Neuronal stem cell (in vitro differentiated cells): Measurements from ENCODE around the gene FOXA2.

Experiments used
- DNase-seq: peaks from one replicate; pipeline ENCODE4 v3.0.0-alpha.2; 2013; ENCODE audit warnings: low spot score
- H2AFZ ChIP-seq: one replicate; pipeline ENCODE4 v1.6.1; 2013; ENCODE audit warnings: mild to moderate bottlenecking, low read length, inconsistent platforms
- H2AK5ac ChIP-seq: 2 replicates; pipeline ENCODE4 v1.6.1; 2013; ENCODE audit warnings: low read depth, mild to moderate bottlenecking, inconsistent platforms, low read length, moderate library complexity, mixed read lengths
- H2BK120ac ChIP-seq: 2 replicates; pipeline ENCODE4 v1.6.1; 2013; ENCODE audit warnings: low read depth, mild to moderate bottlenecking, inconsistent platforms, low read length, moderate library complexity, mixed read lengths
- H2BK12ac ChIP-seq: one replicate; pipeline ENCODE4 v1.6.1; 2013; ENCODE audit warnings: low read length, inconsistent platforms
- H2BK15ac ChIP-seq: 2 replicates; pipeline ENCODE4 v1.6.1; 2013; ENCODE audit warnings: mild to moderate bottlenecking, low read length, inconsistent platforms, mixed read lengths
- H2BK5ac ChIP-seq: one replicate; pipeline ENCODE4 v1.6.1; 2013; ENCODE audit warnings: inconsistent platforms, mild to moderate bottlenecking, low read length, moderate library complexity
- H3K14ac ChIP-seq: one replicate; pipeline ENCODE4 v1.6.1; 2013; ENCODE audit warnings: low read length, inconsistent platforms
- H3K18ac ChIP-seq: 2 replicates; pipeline ENCODE4 v1.6.1; 2013; ENCODE audit warnings: low read length, inconsistent platforms
- H3K23ac ChIP-seq: 2 replicates; pipeline ENCODE4 v1.6.1; 2013; ENCODE audit warnings: low read depth, mild to moderate bottlenecking, mixed read lengths, low read length, inconsistent platforms; ENCODE audit not compliant: poor library complexity
- H3K27ac ChIP-seq: replicated peaks from 3 replicates; pipeline ENCODE4 v1.5.1; 2013; ENCODE audit warnings: low read length, inconsistent platforms
- H3K27me3 ChIP-seq, 3 experiments: 2 replicates each; pipeline ENCODE4 v1.6.1; 2013; ENCODE audit warnings: low read length in 3 of 3, mild to moderate bottlenecking in 2 of 3, inconsistent platforms in 1 of 3, low read depth in 1 of 3, mixed read lengths in 1 of 3, moderate library complexity in 1 of 3; ENCODE audit not compliant: control insufficient read depth in 3 of 3, insufficient read depth in 3 of 3
- H3K36me3 ChIP-seq, 2 donors: replicated peaks in 1 of 2; 2 replicates each; pipeline ENCODE4 v1.6.1; 2013; ENCODE audit warnings: low read length in 2 of 2; ENCODE audit not compliant: control insufficient read depth in 2 of 2, insufficient read depth in 2 of 2
- H3K4ac ChIP-seq: 2 replicates; pipeline ENCODE4 v1.6.1; 2013; ENCODE audit warnings: inconsistent platforms, mild to moderate bottlenecking, low read length, moderate library complexity
- H3K4me1 ChIP-seq, 2 donors: 1 replicate in 1 of 2; 2 replicates in 1 of 2; pipeline ENCODE4 v1.6.1; 2013; ENCODE audit warnings: low read length in 2 of 2, low read depth in 1 of 2; ENCODE audit not compliant: control insufficient read depth in 2 of 2, insufficient read depth in 1 of 2
- H3K4me2 ChIP-seq: one replicate; pipeline ENCODE4 v1.6.1; 2013; ENCODE audit warnings: mild to moderate bottlenecking, low read length, inconsistent platforms; ENCODE audit not compliant: insufficient read depth, poor library complexity, severe bottlenecking
- H3K4me3 ChIP-seq, 2 donors: 2 replicates each; pipeline ENCODE4 v1.5.1; 2013; ENCODE audit warnings: low read length in 2 of 2, mild to moderate bottlenecking in 2 of 2, inconsistent platforms in 1 of 2, moderate library complexity in 1 of 2
- H3K79me1 ChIP-seq: one replicate; pipeline ENCODE4 v1.6.1; 2013; ENCODE audit warnings: low read depth, mild to moderate bottlenecking, inconsistent platforms, low read length, moderate library complexity
- H3K9ac ChIP-seq: one replicate; pipeline ENCODE4 v1.6.1; 2013; ENCODE audit warnings: mild to moderate bottlenecking, low read depth, low read length, inconsistent platforms; ENCODE audit not compliant: poor library complexity
- H3K9me3 ChIP-seq, 2 donors: replicated peaks in 1 of 2; 2 replicates each; pipeline versions ENCODE3 to v1.6.1; 2013; ENCODE audit warnings: low read length in 2 of 2, mild to moderate bottlenecking in 2 of 2, inconsistent platforms in 1 of 2, low read depth in 1 of 2, mixed read lengths in 1 of 2, moderate library complexity in 1 of 2; ENCODE audit not compliant: control insufficient read depth in 2 of 2, insufficient read depth in 1 of 2
- H4K8ac ChIP-seq: one replicate; pipeline ENCODE4 v1.6.1; 2013; ENCODE audit warnings: low read depth, mild to moderate bottlenecking, inconsistent platforms, low read length, moderate library complexity
- H4K91ac ChIP-seq: one replicate; pipeline ENCODE4 v1.6.1; 2013; ENCODE audit warnings: low read length, low read depth, mild to moderate bottlenecking, inconsistent platforms; ENCODE audit not compliant: poor library complexity
- WGBS, 2 donors: extraction: QIAGEN DNeasy Blood & Tissue Kit; methylation state at CpG; one replicate each; pipeline ENCODE4 v1.1.7; 2013; ENCODE audit warnings: missing lambda C conversion rate in 2 of 2, mixed read lengths in 1 of 2; ENCODE audit not compliant: insufficient read length in 2 of 2, insufficient replicate concordance in 1 of 2; ENCODE audit errors: extremely low coverage in 2 of 2; 5-methylcytosine and 5-hydroxymethylcytosine counted together

The FOXA2 gene

GRCh38 chr20:22577515-22578220 is 6.7 kb downstream of the FOXA2 start:
- H3K18ac ChIP-seq, result peak overlapping the region; percentile 76
- peak overlapping the region; percentile 5 for H2BK5ac ChIP-seq
- H2AK5ac ChIP-seq, result no peak overlapping the region
- DNase-seq, result no peak
- no peak overlapping the region for H3K4me2 ChIP-seq
- H2BK15ac ChIP-seq, result no peak overlapping the region
- H3K14ac ChIP-seq, result peak overlapping the region; percentile 47
- H3K4me1 ChIP-seq, result peaks cover 0 to 15% of the 10 kb centered on the region in 2 donors
- peak overlapping the region; percentile 57 for H3K9ac ChIP-seq
- H3K27me3 ChIP-seq, result peaks cover 66 to 98% (median 97%) of the 10 kb centered on the region in 3 experiments
- no peak overlapping the region for H2AFZ ChIP-seq
- no CpG with 5 or more reads among the region's 44 CpGs for WGBS, 2 donors
- no peaks in the 10 kb centered on the region for H3K79me1 ChIP-seq
- no peak overlapping the region for H4K91ac ChIP-seq
- H3K36me3 ChIP-seq, result no peaks in the 10 kb centered on the region
- H2BK12ac ChIP-seq, result no peak overlapping the region
- H2BK120ac ChIP-seq, result peak overlapping the region; percentile 61
- no peak overlapping the region for H3K27ac ChIP-seq
- no peak overlapping the region for H4K8ac ChIP-seq
- peak overlapping the region; percentile 100 for H3K23ac ChIP-seq
- no peak overlapping the region for H3K4me3 ChIP-seq
- peaks cover 0 to 3% of the 10 kb centered on the region in 2 donors for H3K9me3 ChIP-seq
- no peak overlapping the region for H3K4ac ChIP-seq

- no peak overlapping the region for H3K4ac ChIP-seq
Observed at GRCh38 chr20:22576733-22577514, 7.4 kb downstream of the FOXA2 start.

GRCh38 chr20:22576273-22576672 is 8.1 kb downstream of the FOXA2 start:
- Histone ChIP-seq H3K4me1 (peaks cover 0 to 13% of the 10 kb centered on the region in 2 donors), H3K36me3 (no peaks in the 10 kb centered on the region), H2AFZ (no peak overlapping the region), H3K79me1 (no peaks in the 10 kb centered on the region), H2BK5ac (no peak overlapping the region), H3K23ac (no peak overlapping the region), H3K27me3 (peaks cover 64 to 97% (median 96%) of the 10 kb centered on the region in 3 experiments), H2AK5ac (no peak overlapping the region), H3K27ac (no peak overlapping the region), H2BK12ac (no peak overlapping the region), H3K4me3 (no peak overlapping the region), H2BK15ac (no peak overlapping the region), H3K9me3 (peaks cover 0 to 2% of the 10 kb centered on the region in 2 donors), H4K8ac (no peak overlapping the region), H3K9ac (no peak overlapping the region), H3K18ac (no peak overlapping the region), H4K91ac (no peak overlapping the region), H3K14ac (no peak overlapping the region), H3K4ac (no peak overlapping the region), H2BK120ac (no peak overlapping the region), H3K4me2 (no peak overlapping the region)
- no peak for DNase-seq
- no CpG with 5 or more reads among the region's 12 CpGs for WGBS, 2 donors

More at GRCh38 chr20:22576733-22577514, 7.4 kb downstream of the FOXA2 start:
- Histone ChIP-seq H2AK5ac (no peak overlapping the region), H3K14ac (no peak overlapping the region), H3K23ac (peak overlapping the region; percentile 81), H2AFZ (no peak overlapping the region), H2BK12ac (no peak overlapping the region), H3K36me3 (no peaks in the 10 kb centered on the region), H3K4me2 (no peak overlapping the region), H3K9me3 (peaks cover 0 to 5% of the 10 kb centered on the region in 2 donors), H3K4me1 (peaks cover 0 to 13% of the 10 kb centered on the region in 2 donors), H2BK5ac (peak overlapping the region; percentile 5), H3K4me3 (no peak overlapping the region), H4K8ac (no peak overlapping the region), H3K9ac (no peak overlapping the region), H3K18ac (peak overlapping the region; percentile 80), H4K91ac (no peak overlapping the region), H3K79me1 (no peaks in the 10 kb centered on the region), H2BK15ac (no peak overlapping the region), H2BK120ac (no peak overlapping the region), H3K27me3 (peaks cover 64 to 97% (median 96%) of the 10 kb centered on the region in 3 experiments), H3K27ac (no peak overlapping the region)
- DNase-seq, result no peak
- WGBS, 2 donors, result no CpG with 5 or more reads among the region's 48 CpGs

- WGBS, 2 donors, result no CpG with 5 or more reads among the region's 4 CpGs
- Histone ChIP-seq H4K8ac (no peak overlapping the region), H3K36me3 (no peaks in the 10 kb centered on the region), H3K23ac (no peak overlapping the region), H3K4me2 (no peak overlapping the region), H3K27ac (no peak overlapping the region), H2BK120ac (no peak overlapping the region), H3K18ac (no peak overlapping the region), H3K9ac (no peak overlapping the region), H3K4me3 (no peak overlapping the region), H2BK5ac (no peak overlapping the region), H3K14ac (no peak overlapping the region), H3K9me3 (peaks cover 0 to 2% of the 10 kb centered on the region in 2 donors), H3K27me3 (peaks cover 64 to 97% (median 96%) of the 10 kb centered on the region in 3 experiments), H2BK15ac (no peak overlapping the region), H2AK5ac (no peak overlapping the region), H4K91ac (no peak overlapping the region), H3K4me1 (peaks cover 0 to 13% of the 10 kb centered on the region in 2 donors), H2AFZ (no peak overlapping the region), H3K4ac (no peak overlapping the region), H3K79me1 (no peaks in the 10 kb centered on the region), H2BK12ac (no peak overlapping the region)
- DNase-seq, result no peak
Observed at GRCh38 chr20:22575737-22576136, 8.6 kb downstream of the FOXA2 start.
